Right lobe of liver (tissue), 6 donors: ENCODE results near the gene KDM1B. TPM values are rescaled to one million over a fixed set of nuclear protein-coding genes. Genes with fewer than 3 reads are reported as not detected.

Source experiments
- ATAC-seq, 4 donors: fragments of 200-7000 bp; cut with Tn5 transposase; one replicate each; pipeline ENCODE4 v1.9.1; 2020; ENCODE audit warnings: mild to moderate bottlenecking in 4 of 4, moderate library complexity in 4 of 4
- DNase-seq, 3 donors: peaks; one replicate each; pipeline ENCODE4 v3.0.0-alpha.2; 2020
- H3K27ac ChIP-seq, 3 donors: fragments of 200-600 bp; one replicate each; pipeline ENCODE4 v1.8.0; 2022
- H3K27me3 ChIP-seq, 2 donors: fragments of 200-600 bp; one replicate each; pipeline ENCODE4 v1.8.0; 2022
- H3K36me3 ChIP-seq, 4 donors: fragments of 200-600 bp; sonication (generic) in 1 of 4; one replicate each; pipeline versions ENCODE4 v1.5.1 to v1.8.0; 2017 to 2022; ENCODE audit warnings: control low read depth in 1 of 4
- H3K4me1 ChIP-seq, 4 donors: fragments of 200-600 bp; sonication (generic) in 1 of 4; one replicate each; pipeline versions ENCODE4 v1.5.1 to v1.8.0; 2017 to 2022; ENCODE audit warnings: control low read depth in 1 of 4
- H3K4me3 ChIP-seq, 3 donors: fragments of 200-600 bp; one replicate each; pipeline ENCODE4 v1.8.0; 2022
- H3K9me3 ChIP-seq, 4 donors: fragments of 200-600 bp; sonication (generic) in 1 of 4; one replicate each; pipeline versions ENCODE4 v1.5.1 to v1.8.0; 2017 to 2022; ENCODE audit warnings: control low read depth in 1 of 4
- POLR2A ChIP-seq: fragments of 450-650 bp; IDR thresholded peaks from one replicate; pipeline ENCODE4 v1.6.1; 2017; ENCODE audit warnings: antibody characterized with exemption, mild to moderate bottlenecking
- whole genome bisulfite sequencing: methylation state at CpG from one replicate; pipeline ENCODE4 v1.1.6; 2018; ENCODE audit warnings: low coverage, low lambda C conversion rate; ENCODE audit not compliant: insufficient coverage; ENCODE audit errors: missing lambda C conversion rate; 5-methylcytosine and 5-hydroxymethylcytosine counted together
- intact Hi-C, 2 donors: fragments of 100-400 bp; cut with DNase I; formaldehyde crosslinking; loops; one replicate each; pipeline versions ENCODE4 v1.11.2 to v1.14.1; 2022
- total RNA-seq, 6 experiments: library from RNA; depleted of rRNA in 2 of 6; stranded (reverse); fragments of >200 nt in 2 of 6; fragmentation: NEBNext Ultra II Directional in 3 of 6; extraction: Animal tissue kit (Norgen Biotek cat#: 25700) in 3 of 6; gene quantifications; one replicate each; pipeline versions ENCODE4 v1.1.0 to v1.2.4, GENCODE V29; 2016 to 2023
- TF ChIP-seq, protein P1 (sequence below), 4 donors: fragments of 200-600 bp in 3 of 4; fragments of 450-650 bp in 1 of 4; IDR thresholded peaks; one replicate each; pipeline versions ENCODE4 v1.5.1 to v1.8.0; 2016 to 2022; ENCODE audit warnings: antibody characterized with exemption in 4 of 4, mild to moderate bottlenecking in 2 of 4
- donor health status: DM: no; HTN: yes; CAD: no.
- donor health status: DM: no; HTN: no; CAD: no.
- donor health status: DM: no; HTN: no; CAD: no.
- donor health status: DM: no; HTN: yes; CAD: no.
- donor health status: DM: no; HTN: yes; CAD: no.

KDM1B gene
- total RNA-seq, 6 experiments from 2014 or later = 5.0 to 12.1 (median 9.3) TPM

DNA sequence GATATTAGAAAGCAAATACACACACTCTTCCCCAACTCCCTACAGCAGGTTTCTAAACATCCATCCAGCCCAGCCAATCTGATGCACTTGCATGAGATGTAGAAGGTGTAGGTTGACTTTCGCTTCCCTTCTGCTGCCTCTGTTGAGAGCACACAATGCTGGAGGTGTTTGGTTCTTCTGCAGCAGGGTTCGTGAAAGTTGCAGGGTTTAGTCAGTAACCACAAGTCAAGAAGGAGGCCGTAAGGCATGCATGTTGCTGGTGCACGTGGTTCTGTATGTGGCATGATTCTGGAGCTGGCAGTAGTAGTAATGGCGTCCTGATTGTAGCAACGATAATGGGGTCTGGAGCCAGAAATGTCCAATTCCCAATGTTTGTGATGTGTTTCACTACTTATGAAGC, 56.1 kb downstream of the KDM1B start:
- H3K4me1 ChIP-seq = peaks cover 0 to 27% (median 8%) of the 10 kb centered on the region in 4 donors
- ATAC-seq = no peak
- DNase-seq = no peak
- H3K27me3 ChIP-seq = no peaks in the 10 kb centered on the region
- peaks cover 0 to 10% (median 2%) of the 10 kb centered on the region in 4 donors for H3K36me3 ChIP-seq
- H3K4me3 ChIP-seq = no peak overlapping the region
- 95% methylated on average over 4 of the region's 6 CpGs for WGBS
- TF ChIP-seq, protein P1, sequence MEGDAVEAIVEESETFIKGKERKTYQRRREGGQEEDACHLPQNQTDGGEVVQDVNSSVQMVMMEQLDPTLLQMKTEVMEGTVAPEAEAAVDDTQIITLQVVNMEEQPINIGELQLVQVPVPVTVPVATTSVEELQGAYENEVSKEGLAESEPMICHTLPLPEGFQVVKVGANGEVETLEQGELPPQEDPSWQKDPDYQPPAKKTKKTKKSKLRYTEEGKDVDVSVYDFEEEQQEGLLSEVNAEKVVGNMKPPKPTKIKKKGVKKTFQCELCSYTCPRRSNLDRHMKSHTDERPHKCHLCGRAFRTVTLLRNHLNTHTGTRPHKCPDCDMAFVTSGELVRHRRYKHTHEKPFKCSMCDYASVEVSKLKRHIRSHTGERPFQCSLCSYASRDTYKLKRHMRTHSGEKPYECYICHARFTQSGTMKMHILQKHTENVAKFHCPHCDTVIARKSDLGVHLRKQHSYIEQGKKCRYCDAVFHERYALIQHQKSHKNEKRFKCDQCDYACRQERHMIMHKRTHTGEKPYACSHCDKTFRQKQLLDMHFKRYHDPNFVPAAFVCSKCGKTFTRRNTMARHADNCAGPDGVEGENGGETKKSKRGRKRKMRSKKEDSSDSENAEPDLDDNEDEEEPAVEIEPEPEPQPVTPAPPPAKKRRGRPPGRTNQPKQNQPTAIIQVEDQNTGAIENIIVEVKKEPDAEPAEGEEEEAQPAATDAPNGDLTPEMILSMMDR (IDR thresholded peaks at IDR 0.05) = no peak
- no peak for TF ChIP-seq POLR2A
- no peak overlapping the region for H3K27ac ChIP-seq
- intact Hi-C loops = no loop called here
- H3K9me3 ChIP-seq = no peaks in the 10 kb centered on the region

DNA sequence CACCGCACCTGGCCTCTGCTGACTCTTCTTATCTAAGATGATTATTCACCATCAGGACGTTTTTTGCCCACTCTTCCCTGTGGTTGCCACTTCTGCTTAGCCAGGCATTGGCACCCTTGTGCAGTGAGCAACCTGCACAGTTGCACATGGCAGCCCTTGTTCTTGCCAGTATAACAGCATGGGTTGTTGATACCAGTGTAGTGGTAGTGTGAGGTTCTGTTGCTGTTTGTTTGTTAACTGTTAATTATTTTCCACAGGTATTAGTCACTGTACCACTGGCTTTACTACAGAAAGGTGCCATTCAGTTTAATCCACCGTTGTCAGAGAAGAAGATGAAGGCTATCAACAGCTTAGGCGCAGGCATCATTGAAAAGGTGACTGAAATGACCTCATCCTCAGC, 57.0 kb downstream of the KDM1B start:
- no peak overlapping the region for H3K27ac ChIP-seq
- H3K9me3 ChIP-seq = no peaks in the 10 kb centered on the region
- peaks cover 0 to 18% (median 4%) of the 10 kb centered on the region in 4 donors for H3K4me1 ChIP-seq
- H3K36me3 ChIP-seq = peaks cover 0 to 10% (median 2%) of the 10 kb centered on the region in 4 donors
- intact Hi-C loops = no loop called here
- DNase-seq (no peak), ATAC-seq (peak in 1 of 4 donors; percentile 70)
- no peaks in the 10 kb centered on the region for H3K27me3 ChIP-seq
- WGBS = 59% methylated on average over 3 of the region's 4 CpGs
- no peak for TF ChIP-seq POLR2A
- TF ChIP-seq, protein P1 (IDR thresholded peaks at IDR 0.05) = no peak
- H3K4me3 ChIP-seq = no peak overlapping the region

GRCh38 chr6:18213439-18213838, 58.2 kb downstream of the KDM1B start:
- peaks cover 0 to 16% (median 4%) of the 10 kb centered on the region in 4 donors for H3K4me1 ChIP-seq
- no peaks in the 10 kb centered on the region for H3K9me3 ChIP-seq
- no peak overlapping the region for H3K4me3 ChIP-seq
- TF ChIP-seq, protein P1 (IDR thresholded peaks at IDR 0.05) = no peak
- TF ChIP-seq POLR2A = no peak
- intact Hi-C loops = no loop called here
- H3K36me3 ChIP-seq = peaks cover 0 to 19% (median 2%) of the 10 kb centered on the region in 4 donors
- H3K27me3 ChIP-seq = no peaks in the 10 kb centered on the region
- H3K27ac ChIP-seq = no peak overlapping the region
- DNase-seq = no peak
- WGBS = 81% methylated on average over 9 of the region's 9 CpGs
- ATAC-seq = no peak

DNA sequence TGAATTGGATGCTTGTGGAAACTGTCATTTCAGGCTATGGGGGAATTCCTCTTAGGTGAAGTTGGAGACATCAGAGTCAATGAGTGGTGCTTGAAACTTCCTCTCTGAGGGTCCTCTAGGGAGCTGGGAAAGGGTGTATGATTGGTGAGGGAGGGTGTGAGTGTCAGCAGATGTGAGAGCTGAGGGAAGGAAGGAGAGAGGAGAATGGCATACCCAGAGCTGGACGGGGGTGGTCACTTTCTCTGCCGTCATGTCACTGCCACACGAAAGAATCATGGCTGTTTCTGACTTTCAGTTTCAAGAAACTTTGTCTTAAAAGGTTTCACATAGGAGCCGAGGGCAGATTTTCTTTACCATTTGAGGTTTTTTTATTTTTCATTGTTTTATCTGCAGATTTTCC, 58.8 kb downstream of the KDM1B start:
- H3K9me3 ChIP-seq = no peaks in the 10 kb centered on the region
- DNase-seq (no peak), ATAC-seq (no peak)
- H3K36me3 ChIP-seq = peaks cover 0 to 19% (median 2%) of the 10 kb centered on the region in 4 donors
- intact Hi-C loops = no loop called here
- TF ChIP-seq, protein P1 (IDR thresholded peaks at IDR 0.05) = no peak
- TF ChIP-seq POLR2A = no peak
- H3K27me3 ChIP-seq = no peaks in the 10 kb centered on the region
- 87% methylated on average over 4 of the region's 4 CpGs for WGBS
- peaks cover 0 to 15% (median 3%) of the 10 kb centered on the region in 4 donors for H3K4me1 ChIP-seq
- H3K4me3 ChIP-seq = no peak overlapping the region
- no peak overlapping the region for H3K27ac ChIP-seq

DNA sequence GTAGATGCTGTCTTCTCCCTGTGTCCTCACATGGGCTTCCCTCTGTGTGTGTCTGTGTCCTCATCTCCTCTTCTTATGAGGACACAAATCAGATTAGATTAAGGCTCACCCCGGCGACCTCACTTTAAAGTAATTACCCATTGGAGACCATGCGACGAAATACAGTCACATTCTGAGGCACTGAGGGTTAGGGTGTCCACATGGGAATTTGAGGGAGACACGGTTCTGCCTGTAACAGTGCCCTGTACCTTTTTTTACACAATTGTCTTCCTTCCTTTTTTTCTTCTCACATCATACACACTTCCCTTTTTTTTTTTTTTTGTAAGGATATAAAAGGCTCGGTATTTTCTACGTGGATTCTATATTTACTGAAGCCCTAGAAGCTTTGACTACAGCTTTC, 60.2 kb downstream of the KDM1B start:
- Histone ChIP-seq H3K4me1 (peaks cover 0 to 4% (median 0%) of the 10 kb centered on the region in 4 donors), H3K9me3 (no peaks in the 10 kb centered on the region), H3K27ac (no peak overlapping the region), H3K4me3 (no peak overlapping the region), H3K27me3 (no peaks in the 10 kb centered on the region), H3K36me3 (peaks cover 0 to 19% (median 2%) of the 10 kb centered on the region in 4 donors)
- DNase-seq = no peak
- ATAC-seq = peak in 2 of 4 donors; percentile 26 to 28
- no peak for TF ChIP-seq POLR2A
- TF ChIP-seq, protein P1 (IDR thresholded peaks at IDR 0.05) = no peak
- WGBS = 61% methylated on average over 5 of the region's 7 CpGs
- intact Hi-C loops = no loop called here
